Activated CD8-positive, alpha-beta T cell treated with anti-CD3 and anti-CD28 coated beads for 36 hours (primary cell): ENCODE measurements around the gene PRG3. TPM values are rescaled to one million over a fixed set of nuclear protein-coding genes. Genes with fewer than 3 reads are reported as not detected.

Experiments
- total RNA-seq, 2 experiments: library from RNA; stranded (reverse); gene quantifications; one replicate each; pipeline ENCODE4 v1.2.3, GENCODE V29; 2021

PRG3 gene
- total RNA-seq, 2 experiments from 2014 or later: not detected

Other genes with a start within 250 kb of the PRG3 start
- not detected for gene LRRC55, start 199.2 kb downstream of the PRG3 start, total RNA-seq
- not detected for gene APLNR, start 143.9 kb downstream of the PRG3 start, total RNA-seq
- 10 to 100 TPM; 18.4 to 23.2 TPM for gene TNKS1BP1, start 56.2 kb downstream of the PRG3 start, total RNA-seq
- gene SSRP1, start 45.3 kb downstream of the PRG3 start, total RNA-seq: 100 to 1,000 TPM; 284 to 290 TPM
- gene P2RX3, start 42.8 kb downstream of the PRG3 start, total RNA-seq: not detected
- gene PRG2, start 9.5 kb upstream of the PRG3 start, total RNA-seq: 1 to 10 TPM in 1 of 2 experiments, under 1 TPM in 1; 0.43 to 2.3 TPM
- gene SLC43A3, start 46.0 kb upstream of the PRG3 start, total RNA-seq: 100 to 1,000 TPM; 294 to 300 TPM
- under 1 TPM; 0.23 to 0.27 TPM for gene RTN4RL2, start 79.4 kb upstream of the PRG3 start, total RNA-seq
- 10 to 100 TPM; 32.1 to 34.0 TPM for gene SLC43A1, start 134.6 kb upstream of the PRG3 start, total RNA-seq
- 10 to 100 TPM; 75.2 to 84.2 TPM for gene TIMM10, start 149.6 kb upstream of the PRG3 start, total RNA-seq
- not detected for gene SMTNL1, start 156.4 kb upstream of the PRG3 start, total RNA-seq
- gene UBE2L6, start 186.5 kb upstream of the PRG3 start, total RNA-seq: 100 to 1,000 TPM; 148 to 159 TPM
- not detected for gene SERPING1, start 216.5 kb upstream of the PRG3 start, total RNA-seq